HCT116 (cell line): ENCODE results near the gene CSK. TPM values are rescaled to one million over a fixed set of nuclear protein-coding genes. Genes with fewer than 3 reads are reported as not detected.
"Not testable (repeated sequence)": the region's sequence is repeated elsewhere in the genome, so short reads cannot be mapped to it uniquely, and the experiment has no call there.

Experiments used
- ATAC-seq: fragments of 200-7000 bp; cut with Tn5 transposase; 2 replicates; pipeline ENCODE4 v1.9.1; 2020; ENCODE audit warnings: mild to moderate bottlenecking, moderate library complexity
- BruUV-seq: library from RNA; stranded (reverse); fragments of 400-500 nt; replicated peaks from 2 replicates; lab custom pipeline; 2021; lab: Mats Ljungman, UMichigan
- CTCF ChIA-PET: fragments of 300-600 bp; sonication (Branson Sonifier 250); formaldehyde crosslinking; loops from one replicate; lab custom pipeline; 2021; ENCODE audit warnings: antibody characterized with exemption; lab: Charles Lee
- POLR2A ChIA-PET: fragments of 300-600, 350-600 bp; sonication (Branson Sonifier 250); formaldehyde crosslinking; loops from one replicate; lab custom pipeline; 2021; ENCODE audit warnings: antibody characterized with exemption; lab: Charles Lee
- RAD21 ChIA-PET, 2 experiments: fragments of 300-600 bp; sonication (Branson Sonifier 250); formaldehyde crosslinking; loops; one replicate each; lab custom pipeline; 2023; ENCODE audit warnings: low total read pairs in 2 of 2; ENCODE audit not compliant: uncharacterized antibody in 2 of 2, unreplicated experiment in 2 of 2, low non-redundant PET in 1 of 2; lab: Charles Lee
- DNase-seq: peaks from one replicate; pipeline ENCODE4 v3.0.0-alpha.2; 2010; ENCODE audit warnings: low read depth, low spot score
- H2AFZ ChIP-seq: fragments of 200-600 bp; shearing (Covaris generic), sonication (generic); 2 replicates; pipeline ENCODE4 v1.6.1; 2017; ENCODE audit warnings: low read depth, mixed run types, mixed read lengths, antibody characterized with exemption, low read length; ENCODE audit not compliant: poor library complexity, severe bottlenecking
- H3K27ac ChIP-seq: 2 replicates; pipeline ENCODE4 v1.5.1; 2012; ENCODE audit warnings: low read depth, low read length
- H3K27me3 ChIP-seq: fragments of 200-600 bp; sonication (generic); 2 replicates; pipeline ENCODE4 v1.6.1; 2016; ENCODE audit warnings: mixed run types, low read length, mixed read lengths; ENCODE audit not compliant: insufficient read depth
- H3K36me3 ChIP-seq, 2 experiments: fragments of 200-500 bp in 1 of 2; fragments of 200-600 bp in 1 of 2; sonication (Bioruptor generic) in 1 of 2; sonication (generic) in 1 of 2; 2 replicates each; pipeline versions ENCODE4 v1.5.1 to v1.6.1; 2014 to 2016; ENCODE audit warnings: low read length in 2 of 2, inconsistent platforms in 1 of 2, mixed read lengths in 1 of 2, mixed run types in 1 of 2; ENCODE audit not compliant: insufficient read depth in 2 of 2, control insufficient read depth in 1 of 2
- H3K4me1 ChIP-seq, 2 experiments: fragments of 200-600 bp in 1 of 2; sonication (generic) in 1 of 2; 2 replicates each; pipeline versions ENCODE4 v1.5.1 to v1.6.1; 2012 to 2017; ENCODE audit warnings: low read length in 2 of 2, inconsistent platforms in 1 of 2, mild to moderate bottlenecking in 1 of 2, mixed read lengths in 1 of 2, mixed run types in 1 of 2, moderate library complexity in 1 of 2; ENCODE audit not compliant: insufficient read depth in 2 of 2, control insufficient read depth in 1 of 2
- H3K4me2 ChIP-seq: fragments of 200-600 bp; sonication (generic); 2 replicates; pipeline ENCODE4 v1.6.1; 2017; ENCODE audit warnings: mixed run types, low read length, mixed read lengths
- H3K4me3 ChIP-seq, 2 experiments: fragments of 200-600 bp in 1 of 2; sonication (generic) in 1 of 2; replicated peaks in 1 of 2; 2 replicates each; pipeline ENCODE4 v1.5.1; 2011 to 2016; ENCODE audit warnings: low read length in 2 of 2, control low read depth in 1 of 2, low read depth in 1 of 2, mild to moderate bottlenecking in 1 of 2, mixed read lengths in 1 of 2, mixed run types in 1 of 2
- H3K79me2 ChIP-seq: fragments of 200-600 bp; sonication (generic); 2 replicates; pipeline ENCODE4 v1.6.1; 2017; ENCODE audit warnings: mild to moderate bottlenecking, mixed run types, low read length, moderate library complexity, mixed read lengths; ENCODE audit not compliant: insufficient read depth
- H3K9ac ChIP-seq: fragments of 200-600 bp; sonication (generic); 2 replicates; pipeline ENCODE4 v1.6.1; 2016; ENCODE audit warnings: low read length, mixed read lengths
- H3K9me2 ChIP-seq: fragments of 200-600 bp; sonication (generic), shearing (Covaris generic); 2 replicates; pipeline ENCODE4 v1.6.1; 2017; ENCODE audit warnings: mixed run types, mild to moderate bottlenecking, moderate library complexity; ENCODE audit not compliant: insufficient read depth
- H3K9me3 ChIP-seq, 2 experiments: fragments of 200-500 bp in 1 of 2; fragments of 200-600 bp in 1 of 2; sonication (Bioruptor generic) in 1 of 2; sonication (generic) in 1 of 2; 2 replicates each; pipeline ENCODE4 v1.6.1; 2014 to 2017; ENCODE audit warnings: low read length in 2 of 2, mixed read lengths in 2 of 2, inconsistent platforms in 1 of 2, low read depth in 1 of 2, mild to moderate bottlenecking in 1 of 2, mixed run types in 1 of 2, moderate library complexity in 1 of 2; ENCODE audit not compliant: control insufficient read depth in 1 of 2, insufficient read depth in 1 of 2
- H4K20me1 ChIP-seq: fragments of 200-600 bp; sonication (generic), shearing (Covaris generic); 2 replicates; pipeline ENCODE4 v1.6.1; 2017; ENCODE audit warnings: mixed run types, mild to moderate bottlenecking, moderate library complexity; ENCODE audit not compliant: insufficient read depth
- CEBPB ChIP-seq: IDR thresholded peaks from 2 replicates; pipeline ENCODE4 v1.6.1; 2012; ENCODE audit warnings: low read depth
- JUND ChIP-seq: IDR thresholded peaks from 2 replicates; pipeline ENCODE4 v1.6.1; 2012
- MAX ChIP-seq: IDR thresholded peaks from 2 replicates; pipeline ENCODE4 v1.6.1; 2012
- POLR2A ChIP-seq: IDR thresholded peaks from 2 replicates; pipeline ENCODE4 v1.7.0; 2011; ENCODE audit warnings: borderline replicate concordance; ENCODE audit not compliant: insufficient read depth, insufficient read length; ENCODE audit errors: extremely low read depth
- SIN3A ChIP-seq: IDR thresholded peaks from 2 replicates; pipeline ENCODE4 v1.6.1; 2012; ENCODE audit warnings: low read depth
- SP1 ChIP-seq: IDR thresholded peaks from 2 replicates; pipeline ENCODE4 v1.6.1; 2012; ENCODE audit warnings: low read depth
- TCF7L2 ChIP-seq: IDR thresholded peaks from 2 replicates; pipeline ENCODE4 v1.7.0; 2011; ENCODE audit warnings: borderline replicate concordance, inconsistent platforms; ENCODE audit not compliant: insufficient read depth, insufficient read length; ENCODE audit errors: extremely low read depth
- ZNF274 ChIP-seq: fragments of 200-500 bp; sonication (Bioruptor generic); IDR thresholded peaks from 2 replicates; pipeline ENCODE4 v1.6.1; 2014; ENCODE audit warnings: mild to moderate bottlenecking, low read depth, low read length, inconsistent platforms
- intact Hi-C: fragments of 100-400 bp; cut with micrococcal nuclease; formaldehyde crosslinking; loops from 2 replicates; pipeline ENCODE4 v1.10.0; 2022
- total RNA-seq: library from RNA; stranded (reverse); gene quantifications from one replicate; pipeline ENCODE4 v1.2.1, GENCODE V29; 2021; ENCODE audit not compliant: unreplicated experiment
- TF ChIP-seq, protein P1 (sequence below): IDR thresholded peaks from 2 replicates; pipeline ENCODE4 v1.6.1; 2011; ENCODE audit warnings: mild to moderate bottlenecking, low read length, moderate library complexity; ENCODE audit not compliant: insufficient replicate concordance; ENCODE audit errors: extremely low read depth

CSK gene
- total RNA-seq, 1 experiment from 2014 or later: 72.2 TPM

DNA sequence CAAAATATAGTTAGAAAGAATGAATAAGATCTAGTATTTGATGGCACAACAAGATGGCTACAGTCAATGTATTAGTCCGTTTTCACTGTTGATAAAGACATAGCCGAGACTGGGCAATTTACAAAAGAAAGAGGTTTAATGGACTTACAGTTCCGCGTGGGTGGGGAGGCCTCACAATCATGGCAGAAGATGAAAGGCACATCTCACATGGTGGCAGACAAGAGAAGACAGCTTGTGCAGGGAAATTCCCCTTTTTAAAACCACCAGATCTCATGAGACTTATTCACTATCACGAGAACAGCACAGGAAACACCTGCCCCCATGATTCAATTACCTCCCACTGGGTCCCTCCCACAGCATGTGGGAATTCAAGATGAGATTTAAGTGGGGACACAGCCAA, 43.6 kb upstream of the CSK start:
- H2AFZ ChIP-seq, H3K4me3 ChIP-seq, H4K20me1 ChIP-seq, H3K9me2 ChIP-seq, H3K27ac ChIP-seq, H3K9me3 ChIP-seq, H3K27me3 ChIP-seq, POLR2A ChIA-PET, H3K4me2 ChIP-seq, BruUV-seq, H3K9ac ChIP-seq, H3K36me3 ChIP-seq, H3K79me2 ChIP-seq, intact Hi-C loops, CTCF ChIA-PET, ATAC-seq, H3K4me1 ChIP-seq, RAD21 ChIA-PET, DNase-seq: not testable (repeated sequence)

DNA sequence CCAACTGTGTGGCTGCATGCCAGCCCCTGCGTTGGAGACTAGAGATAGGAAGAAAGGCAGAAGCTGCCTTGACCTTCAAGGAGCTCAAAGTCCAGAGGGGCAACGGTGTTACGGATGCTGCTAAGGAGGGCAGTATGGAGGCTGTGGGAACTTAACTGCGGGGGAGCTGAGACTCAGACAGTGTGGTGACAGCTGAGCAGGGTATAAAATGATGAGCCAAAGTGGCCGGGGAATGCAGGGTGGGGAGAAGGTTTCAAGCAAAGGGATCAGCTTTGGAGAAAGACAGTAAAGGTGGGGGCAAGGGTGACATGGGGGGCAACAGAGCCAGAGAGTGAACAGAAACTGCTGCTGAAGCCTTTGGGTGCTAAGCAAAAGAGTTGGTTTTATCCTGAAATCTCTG, 39.5 kb upstream of the CSK start:
- DNase-seq (no peak), ATAC-seq (no peak)
- H3K27me3 ChIP-seq: no peaks in the 10 kb centered on the region
- no peaks in the 10 kb centered on the region for H4K20me1 ChIP-seq
- TF ChIP-seq POLR2A (no peak), SIN3A (no peak), MAX (no peak), ZNF274 (no peak), SP1 (no peak), TCF7L2 (no peak), CEBPB (no peak), JUND (no peak)
- TF ChIP-seq, protein P1, sequence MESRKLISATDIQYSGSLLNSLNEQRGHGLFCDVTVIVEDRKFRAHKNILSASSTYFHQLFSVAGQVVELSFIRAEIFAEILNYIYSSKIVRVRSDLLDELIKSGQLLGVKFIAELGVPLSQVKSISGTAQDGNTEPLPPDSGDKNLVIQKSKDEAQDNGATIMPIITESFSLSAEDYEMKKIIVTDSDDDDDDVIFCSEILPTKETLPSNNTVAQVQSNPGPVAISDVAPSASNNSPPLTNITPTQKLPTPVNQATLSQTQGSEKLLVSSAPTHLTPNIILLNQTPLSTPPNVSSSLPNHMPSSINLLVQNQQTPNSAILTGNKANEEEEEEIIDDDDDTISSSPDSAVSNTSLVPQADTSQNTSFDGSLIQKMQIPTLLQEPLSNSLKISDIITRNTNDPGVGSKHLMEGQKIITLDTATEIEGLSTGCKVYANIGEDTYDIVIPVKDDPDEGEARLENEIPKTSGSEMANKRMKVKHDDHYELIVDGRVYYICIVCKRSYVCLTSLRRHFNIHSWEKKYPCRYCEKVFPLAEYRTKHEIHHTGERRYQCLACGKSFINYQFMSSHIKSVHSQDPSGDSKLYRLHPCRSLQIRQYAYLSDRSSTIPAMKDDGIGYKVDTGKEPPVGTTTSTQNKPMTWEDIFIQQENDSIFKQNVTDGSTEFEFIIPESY: no peak
- intact Hi-C loops: loop anchor here (10.0 kb wide), 1 partner anchor 728 kb away; no protein-coding TSS in a partner anchor
- no TSS peak for BruUV-seq
- H3K4me3 ChIP-seq: no peak overlapping the region
- peaks cover 4 to 7% of the 10 kb centered on the region in 2 experiments; a peak in 1 of 4 replicates for H3K9me3 ChIP-seq
- no peaks in the 10 kb centered on the region for H3K36me3 ChIP-seq
- ChIA-PET POLR2A (no interaction called here), CTCF (no interaction called here), RAD21 (no interaction called here)
- no peak overlapping the region for H3K9ac ChIP-seq
- H3K4me2 ChIP-seq: no peak overlapping the region
- H3K27ac ChIP-seq: no peak overlapping the region
- H2AFZ ChIP-seq: no peak overlapping the region
- H3K9me2 ChIP-seq: no peaks in the 10 kb centered on the region
- no peaks in the 10 kb centered on the region for H3K4me1 ChIP-seq
- no peaks in the 10 kb centered on the region for H3K79me2 ChIP-seq
